Cardiac fibroblast (primary cell): ENCODE data around the gene CACNA1S.
A peak's percentile ranks its signal among the peaks of the same experiment; 100 is the strongest.

ENCODE experiments used
- DNase-seq, 2 donors: peaks; one replicate each; pipeline versions ENCODE4 v3.0.0 to v3.0.0-alpha.2; 2010; ENCODE audit warnings: low read depth in 2 of 2
- H3K4me3 ChIP-seq, 2 donors: replicated peaks in 1 of 2; 1 replicate in 1 of 2; 2 replicates in 1 of 2; pipeline ENCODE4 v1.5.1; 2011; ENCODE audit warnings: low read depth in 2 of 2, low read length in 2 of 2, mild to moderate bottlenecking in 2 of 2, moderate library complexity in 1 of 2
- TF ChIP-seq, protein P1 (sequence below): IDR thresholded peaks from one replicate; pipeline ENCODE4 v1.5.1; 2011; ENCODE audit warnings: low read depth, mild to moderate bottlenecking, low read length, inconsistent platforms

The CACNA1S gene

DNA sequence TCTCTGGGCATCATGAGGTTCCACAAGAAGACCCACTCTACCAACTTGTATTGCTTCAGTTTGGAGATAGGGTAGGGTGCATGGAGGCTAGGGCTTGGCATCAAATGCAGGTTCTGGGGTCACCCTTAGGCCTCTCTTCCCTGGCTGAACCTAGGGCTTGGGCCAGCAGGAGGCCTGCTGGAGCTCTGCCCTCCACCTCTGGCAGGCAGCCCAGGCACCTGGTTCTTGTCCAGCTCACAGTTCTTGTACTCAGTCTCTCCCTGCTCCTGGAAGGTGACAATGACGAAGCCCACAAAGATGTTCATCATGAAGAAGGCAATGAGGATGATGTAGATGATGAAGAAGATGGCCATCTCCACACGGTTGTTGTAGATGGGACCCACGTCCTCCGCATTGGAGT is 51.2 kb downstream of the CACNA1S start:
- H3K4me3 ChIP-seq = no peak overlapping the region
- TF ChIP-seq, protein P1, sequence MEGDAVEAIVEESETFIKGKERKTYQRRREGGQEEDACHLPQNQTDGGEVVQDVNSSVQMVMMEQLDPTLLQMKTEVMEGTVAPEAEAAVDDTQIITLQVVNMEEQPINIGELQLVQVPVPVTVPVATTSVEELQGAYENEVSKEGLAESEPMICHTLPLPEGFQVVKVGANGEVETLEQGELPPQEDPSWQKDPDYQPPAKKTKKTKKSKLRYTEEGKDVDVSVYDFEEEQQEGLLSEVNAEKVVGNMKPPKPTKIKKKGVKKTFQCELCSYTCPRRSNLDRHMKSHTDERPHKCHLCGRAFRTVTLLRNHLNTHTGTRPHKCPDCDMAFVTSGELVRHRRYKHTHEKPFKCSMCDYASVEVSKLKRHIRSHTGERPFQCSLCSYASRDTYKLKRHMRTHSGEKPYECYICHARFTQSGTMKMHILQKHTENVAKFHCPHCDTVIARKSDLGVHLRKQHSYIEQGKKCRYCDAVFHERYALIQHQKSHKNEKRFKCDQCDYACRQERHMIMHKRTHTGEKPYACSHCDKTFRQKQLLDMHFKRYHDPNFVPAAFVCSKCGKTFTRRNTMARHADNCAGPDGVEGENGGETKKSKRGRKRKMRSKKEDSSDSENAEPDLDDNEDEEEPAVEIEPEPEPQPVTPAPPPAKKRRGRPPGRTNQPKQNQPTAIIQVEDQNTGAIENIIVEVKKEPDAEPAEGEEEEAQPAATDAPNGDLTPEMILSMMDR = no peak

DNA sequence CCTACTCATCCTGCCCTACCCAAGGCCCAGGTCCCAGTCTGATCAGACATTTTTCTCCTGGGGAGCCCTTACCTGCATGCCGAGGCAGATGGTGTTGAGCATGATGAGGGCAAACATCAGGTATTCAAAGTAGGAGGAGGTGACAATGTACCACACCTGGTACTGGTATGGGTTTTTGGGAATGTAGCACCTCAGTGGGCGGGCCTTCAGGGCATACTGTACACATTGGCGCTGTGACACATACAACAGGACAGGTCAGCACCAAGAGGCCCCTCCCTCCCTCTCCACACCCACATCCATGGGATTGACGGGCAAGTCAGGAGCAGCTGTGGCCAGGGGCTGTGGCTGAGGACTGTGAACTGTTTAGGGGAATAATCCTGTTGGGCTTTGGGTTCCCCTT is 51.6 kb downstream of the CACNA1S start:
- DNase-seq = no peak
- no peak overlapping the region for H3K4me3 ChIP-seq
- TF ChIP-seq, protein P1 = no peak

More for the DNA sequence above, 51.2 kb downstream of the CACNA1S start:
- no peak for DNase-seq

DNA sequence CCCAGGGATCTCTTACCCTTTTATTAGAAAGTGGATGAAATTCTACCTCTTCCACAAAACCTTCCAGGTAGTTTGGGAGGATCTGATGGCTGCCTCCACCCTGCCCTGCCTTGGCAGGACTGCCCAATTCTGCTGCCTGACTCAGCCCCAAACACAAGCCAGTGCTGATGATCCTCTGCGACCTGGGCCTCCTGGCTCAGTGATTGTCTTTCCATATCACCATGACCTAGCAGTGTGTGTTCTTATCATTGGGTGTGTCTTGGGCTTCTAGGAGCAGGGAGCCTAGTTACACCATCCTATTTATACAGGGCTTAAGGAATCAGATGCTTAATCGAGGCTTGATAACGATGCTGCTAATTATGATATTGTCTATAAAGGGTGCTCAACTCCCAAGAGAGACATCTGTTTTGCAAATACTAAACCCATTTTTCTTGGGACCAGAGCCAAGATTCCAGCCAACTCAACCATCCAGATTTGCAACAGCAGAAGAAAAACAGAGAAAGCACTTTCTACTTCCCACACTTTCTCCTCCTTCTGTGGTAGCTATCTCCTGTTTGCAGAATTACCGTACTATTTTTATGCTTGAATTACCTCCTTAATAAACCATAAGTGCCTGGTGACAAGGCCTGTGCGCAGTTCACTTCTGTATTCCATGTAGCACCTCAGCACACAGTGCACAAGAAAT is 52.2 kb downstream of the CACNA1S start:
- peak in 1 of 2 donors; percentile 18 for DNase-seq
- TF ChIP-seq, protein P1 = no peak
- no peak overlapping the region for H3K4me3 ChIP-seq

DNA sequence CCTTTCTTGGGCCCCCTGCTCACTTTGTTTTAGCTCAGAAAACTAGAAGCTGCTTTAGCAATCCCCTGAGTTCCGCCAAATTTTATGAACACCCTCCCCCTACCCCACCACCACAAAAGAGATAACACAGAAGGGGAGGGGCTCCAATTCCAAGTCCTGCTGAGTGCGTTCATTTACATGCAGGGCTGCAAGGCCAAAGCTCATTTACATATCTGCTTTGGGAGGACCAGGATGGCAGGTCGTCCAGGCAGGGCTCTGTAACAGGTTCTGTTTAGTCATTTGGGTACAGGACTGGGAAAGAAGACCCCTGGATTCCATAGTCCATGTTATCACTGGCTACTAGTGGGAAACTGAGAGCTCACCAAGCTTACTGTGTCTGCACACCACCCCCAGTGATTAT is 52.8 kb downstream of the CACNA1S start:
- TF ChIP-seq, protein P1 = no peak
- H3K4me3 ChIP-seq = no peak overlapping the region

DNA sequence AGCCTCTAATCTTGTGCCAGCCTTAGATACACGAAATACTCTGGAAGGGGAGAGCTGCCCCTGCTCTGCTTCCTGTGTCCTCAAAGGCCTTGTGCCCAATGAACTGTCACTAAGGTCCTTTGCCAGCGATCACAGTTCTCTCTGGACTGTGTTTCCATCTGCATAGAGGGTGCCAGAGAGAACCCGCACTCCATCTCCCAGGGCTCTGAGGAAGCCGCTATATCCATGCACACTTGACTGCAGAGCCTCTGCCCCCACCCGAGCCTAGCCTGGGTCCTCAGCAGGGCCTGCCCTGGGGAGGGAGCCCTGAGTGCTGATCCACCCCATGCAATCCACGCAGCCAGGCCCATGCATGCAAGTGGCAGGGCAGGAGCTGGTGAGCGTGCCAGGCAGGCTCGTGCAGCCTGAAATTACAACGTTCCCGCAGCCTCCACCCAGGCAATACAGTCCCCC is 58.1 kb downstream of the CACNA1S start:
- no peak for DNase-seq
- TF ChIP-seq, protein P1 = no peak
- no peak overlapping the region for H3K4me3 ChIP-seq

More for the DNA sequence above, 52.8 kb downstream of the CACNA1S start:
- no peak for DNase-seq

DNA sequence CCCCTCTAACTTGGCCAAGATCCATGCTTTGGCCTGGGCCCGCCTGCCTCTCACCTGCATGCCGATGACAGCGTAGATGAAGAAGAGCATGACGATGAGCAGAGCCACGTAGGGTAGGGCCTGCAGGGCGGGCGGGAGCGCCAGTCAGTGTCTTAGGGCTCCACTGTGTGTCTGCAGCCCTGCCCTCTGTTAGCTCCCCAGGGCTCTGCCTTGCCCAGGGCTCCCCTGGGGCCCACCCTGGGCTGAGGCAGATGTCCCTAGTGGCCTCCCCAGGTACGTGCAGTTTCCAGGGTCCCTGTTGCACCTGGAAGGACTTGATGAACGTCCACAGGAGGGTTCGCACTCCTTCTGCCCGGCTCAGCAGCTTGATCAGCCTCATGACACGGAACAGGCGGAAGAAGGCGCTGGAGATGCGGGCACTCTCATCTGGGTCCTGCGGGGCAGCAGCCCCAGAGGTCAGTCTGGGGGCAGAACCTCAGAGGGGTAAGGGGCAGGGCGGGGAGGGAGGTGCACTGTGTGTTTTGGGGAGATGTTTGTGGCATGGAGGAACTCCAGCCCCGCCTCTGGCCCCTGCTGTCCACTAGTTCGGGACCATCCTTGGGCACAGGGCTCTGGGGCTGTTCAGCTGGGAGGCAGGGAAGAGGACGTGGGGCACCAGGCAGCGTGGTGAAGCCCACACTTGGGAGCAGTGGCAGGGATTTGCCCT is 58.9 kb downstream of the CACNA1S start:
- TF ChIP-seq, protein P1 = no peak
- no peak overlapping the region for H3K4me3 ChIP-seq
- DNase-seq = no peak
